ENCODE results near the gene PIK3R2.
"Not testable (repeated sequence)": the region's sequence is repeated elsewhere in the genome, so short reads cannot be mapped to it uniquely, and the experiment has no call there.

PIK3R2 gene

DNA sequence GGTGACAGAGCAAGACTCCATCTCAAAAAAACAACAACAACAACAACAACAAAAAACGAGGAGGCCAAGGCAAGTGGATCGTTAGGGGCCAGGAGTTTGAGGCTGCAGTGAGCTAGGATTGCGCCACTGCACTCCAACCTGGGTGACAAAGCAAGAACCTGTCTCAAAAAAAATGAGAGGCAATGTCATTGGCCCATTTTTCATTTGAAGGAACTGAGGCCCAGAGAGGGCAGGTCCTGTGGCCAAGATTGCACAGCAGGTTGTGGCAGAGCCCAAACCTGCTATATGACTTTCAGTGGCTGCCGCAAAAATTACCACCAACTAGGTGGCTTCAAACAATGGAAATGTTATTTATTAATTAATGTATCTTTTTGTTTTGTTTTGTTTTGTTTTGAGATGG lies 5.5 kb downstream of the PIK3R2 start:
- no peaks in the 10 kb centered on the region for H3K9me3 ChIP-seq
- TF ChIP-seq, protein P1, sequence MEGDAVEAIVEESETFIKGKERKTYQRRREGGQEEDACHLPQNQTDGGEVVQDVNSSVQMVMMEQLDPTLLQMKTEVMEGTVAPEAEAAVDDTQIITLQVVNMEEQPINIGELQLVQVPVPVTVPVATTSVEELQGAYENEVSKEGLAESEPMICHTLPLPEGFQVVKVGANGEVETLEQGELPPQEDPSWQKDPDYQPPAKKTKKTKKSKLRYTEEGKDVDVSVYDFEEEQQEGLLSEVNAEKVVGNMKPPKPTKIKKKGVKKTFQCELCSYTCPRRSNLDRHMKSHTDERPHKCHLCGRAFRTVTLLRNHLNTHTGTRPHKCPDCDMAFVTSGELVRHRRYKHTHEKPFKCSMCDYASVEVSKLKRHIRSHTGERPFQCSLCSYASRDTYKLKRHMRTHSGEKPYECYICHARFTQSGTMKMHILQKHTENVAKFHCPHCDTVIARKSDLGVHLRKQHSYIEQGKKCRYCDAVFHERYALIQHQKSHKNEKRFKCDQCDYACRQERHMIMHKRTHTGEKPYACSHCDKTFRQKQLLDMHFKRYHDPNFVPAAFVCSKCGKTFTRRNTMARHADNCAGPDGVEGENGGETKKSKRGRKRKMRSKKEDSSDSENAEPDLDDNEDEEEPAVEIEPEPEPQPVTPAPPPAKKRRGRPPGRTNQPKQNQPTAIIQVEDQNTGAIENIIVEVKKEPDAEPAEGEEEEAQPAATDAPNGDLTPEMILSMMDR (IDR thresholded peaks at IDR 0.05; ENCODE audit: low read depth, low read length) = no peak
- no peak overlapping the region for H3K4me3 ChIP-seq (ENCODE audit: low read depth, low read length)
- peaks cover 47% of the 10 kb centered on the region for H3K36me3 ChIP-seq
- peaks cover 20% of the 10 kb centered on the region for H3K4me1 ChIP-seq
- DNase-seq = no peak
- H3K27me3 ChIP-seq = no peaks in the 10 kb centered on the region

DNA sequence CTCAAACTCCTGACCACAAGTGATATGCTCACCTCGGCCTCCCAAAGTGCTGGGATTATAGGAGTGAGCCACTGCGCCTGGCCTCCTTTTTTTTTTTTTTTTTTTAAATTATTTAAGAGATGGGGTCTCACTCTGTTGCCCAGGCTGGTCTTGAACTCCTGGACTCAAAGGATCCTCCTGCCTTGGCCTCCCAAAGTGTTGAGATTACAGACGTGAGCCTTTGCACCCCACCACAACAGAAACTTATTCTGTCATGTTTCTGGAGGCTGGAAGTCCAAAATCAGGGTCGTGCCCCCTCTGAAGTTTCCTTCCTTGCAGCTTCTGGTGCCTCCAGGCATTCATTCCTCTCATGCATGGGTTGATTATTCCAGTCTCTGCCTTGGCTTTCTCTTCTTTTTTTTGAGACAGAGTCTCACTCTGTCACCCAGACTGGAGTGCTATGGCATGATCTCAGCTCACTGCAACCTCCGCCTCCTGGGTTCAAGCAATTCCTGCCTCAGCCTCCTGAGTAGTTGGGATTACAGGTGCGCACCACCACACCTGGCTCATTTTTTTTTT lies 6.2 kb downstream of the PIK3R2 start:
- not testable (repeated sequence) for DNase-seq; H3K4me3 ChIP-seq (ENCODE audit: low read depth, low read length); H3K9me3 ChIP-seq; H3K27me3 ChIP-seq
- H3K36me3 ChIP-seq = peaks cover 51% of the 10 kb centered on the region
- H3K4me1 ChIP-seq = peaks cover 20% of the 10 kb centered on the region

DNA sequence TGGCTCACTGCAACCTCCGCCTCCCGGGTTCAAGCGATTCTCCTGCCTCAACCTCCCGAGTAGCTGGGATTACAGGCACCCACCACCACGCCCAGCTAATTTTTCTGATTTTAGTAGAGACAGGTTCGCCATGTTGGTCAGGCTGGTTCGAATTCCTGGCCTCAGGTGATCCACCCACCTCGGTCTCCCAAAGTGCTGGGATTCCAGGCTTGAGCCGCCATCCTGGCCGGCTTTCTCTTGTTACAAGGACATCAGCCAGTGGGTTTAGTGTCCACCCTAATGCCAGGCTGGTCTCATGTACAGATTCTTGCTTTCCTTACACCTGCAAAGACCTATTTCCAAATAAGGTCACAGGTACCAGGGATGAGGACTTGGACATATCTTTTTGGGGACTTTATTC lies 6.8 kb downstream of the PIK3R2 start:
- TF ChIP-seq, protein P1 (IDR thresholded peaks at IDR 0.05; ENCODE audit: low read depth, low read length) = no peak
- DNase-seq = no peak

DNA sequence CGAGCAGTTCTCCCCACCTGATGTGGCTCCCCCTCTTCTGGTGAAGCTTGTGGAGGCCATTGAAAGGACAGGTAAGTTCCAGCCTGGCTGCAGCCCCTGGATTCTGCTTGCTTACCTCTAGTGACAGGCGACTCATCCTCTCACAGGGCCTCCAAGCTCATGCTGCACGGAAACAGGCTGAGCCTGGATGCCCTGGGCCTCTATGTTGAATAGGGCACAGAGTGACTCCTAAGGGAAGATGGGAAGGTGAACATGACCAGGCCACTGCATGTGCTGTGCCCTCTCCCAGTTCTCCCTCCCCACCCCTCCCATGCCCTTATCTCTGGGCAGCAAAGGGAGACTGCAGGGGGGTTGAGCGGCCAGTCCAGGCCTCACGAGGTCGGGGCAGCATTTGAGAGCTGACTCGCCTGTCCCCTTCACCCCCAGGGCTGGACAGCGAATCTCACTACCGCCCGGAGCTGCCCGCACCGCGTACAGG lies 7.6 kb downstream of the PIK3R2 start:
- no peaks in the 10 kb centered on the region for H3K9me3 ChIP-seq
- TF ChIP-seq, protein P1 (IDR thresholded peaks at IDR 0.05; ENCODE audit: low read depth, low read length) = no peak
- H3K4me1 ChIP-seq = peaks cover 20% of the 10 kb centered on the region
- H3K27me3 ChIP-seq = no peaks in the 10 kb centered on the region
- peaks cover 50% of the 10 kb centered on the region for H3K36me3 ChIP-seq
- peak overlapping the region; percentile 44 for H3K4me3 ChIP-seq (ENCODE audit: low read depth, low read length)
- DNase-seq = no peak

More for the DNA sequence above, 6.8 kb downstream of the PIK3R2 start:
- Histone ChIP-seq H3K4me1 (peaks cover 20% of the 10 kb centered on the region), H3K27me3 (no peaks in the 10 kb centered on the region), H3K36me3 (peaks cover 51% of the 10 kb centered on the region), H3K4me3 (ENCODE audit: low read depth, low read length) (no peak overlapping the region), H3K9me3 (no peaks in the 10 kb centered on the region)

DNA sequence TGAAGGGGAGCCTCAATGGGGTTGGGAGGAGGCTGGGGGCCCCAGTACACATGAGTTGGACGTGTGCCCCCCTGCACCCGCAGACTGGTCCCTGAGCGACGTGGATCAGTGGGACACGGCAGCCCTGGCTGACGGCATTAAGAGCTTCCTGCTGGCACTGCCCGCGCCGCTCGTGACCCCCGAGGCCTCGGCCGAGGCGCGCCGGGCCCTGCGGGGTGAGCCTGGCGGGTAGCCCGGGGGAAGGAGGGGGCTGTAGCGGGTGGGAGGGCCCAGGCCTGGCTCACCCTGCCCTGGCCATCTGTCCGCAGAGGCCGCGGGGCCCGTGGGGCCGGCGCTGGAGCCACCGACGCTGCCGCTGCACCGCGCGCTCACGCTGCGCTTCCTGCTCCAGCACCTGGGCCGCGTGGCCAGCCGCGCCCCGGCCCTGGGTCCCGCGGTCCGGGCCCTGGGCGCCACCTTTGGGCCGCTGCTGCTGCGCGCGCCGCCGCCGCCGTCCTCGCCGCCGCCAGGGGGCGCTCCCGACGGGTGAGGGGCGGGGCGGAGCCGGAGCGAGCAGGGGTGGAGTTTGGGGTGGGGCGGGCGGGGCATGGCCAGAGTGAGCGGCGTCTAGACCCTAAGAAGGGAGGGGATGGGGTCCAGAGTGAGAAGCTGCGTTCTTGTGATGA lies 8.1 kb downstream of the PIK3R2 start:
- TF ChIP-seq, protein P1 (IDR thresholded peaks at IDR 0.05; ENCODE audit: low read depth, low read length) = peak; percentile 27; the same call in 1 of the 2 replicates
- Histone ChIP-seq H3K9me3 (no peaks in the 10 kb centered on the region), H3K4me3 (ENCODE audit: low read depth, low read length) (peak overlapping the region; percentile 44), H3K4me1 (peaks cover 19% of the 10 kb centered on the region), H3K27me3 (no peaks in the 10 kb centered on the region), H3K36me3 (peaks cover 48% of the 10 kb centered on the region)
- DNase-seq = peak; percentile 82

DNA sequence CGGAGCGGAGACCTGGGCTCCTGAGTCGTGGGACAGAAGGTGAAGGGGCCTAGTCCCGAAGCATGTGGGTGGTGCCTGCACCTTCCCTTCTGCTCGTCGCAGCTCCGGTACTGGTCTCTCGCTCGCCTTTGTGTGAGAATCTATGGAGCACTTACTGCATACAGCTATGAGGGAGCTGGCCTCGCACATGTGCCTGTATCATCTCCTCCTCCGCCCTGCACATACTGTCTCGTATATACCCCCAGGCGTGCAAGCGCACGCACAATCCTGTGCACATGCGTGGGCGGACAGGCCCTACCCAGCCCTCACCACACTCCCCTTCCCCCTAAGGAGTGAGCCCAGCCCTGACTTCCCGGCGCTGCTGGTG lies 8.7 kb downstream of the PIK3R2 start:
- Histone ChIP-seq H3K36me3 (peaks cover 43% of the 10 kb centered on the region), H3K4me3 (ENCODE audit: low read depth, low read length) (peak overlapping the region; percentile 40), H3K9me3 (no peaks in the 10 kb centered on the region), H3K4me1 (peaks cover 14% of the 10 kb centered on the region), H3K27me3 (no peaks in the 10 kb centered on the region)
- DNase-seq = no peak
- TF ChIP-seq, protein P1 (IDR thresholded peaks at IDR 0.05; ENCODE audit: low read depth, low read length) = no peak

All from BE2C (cell line).